NCI-H2196 treated with DMSO at 0.1 percent for 48 hours (cell line): ENCODE measurements around the gene PLEKHO2.

Experiments
- DNase-seq: peaks from one replicate; lab custom pipeline; 2025; ENCODE audit not compliant: unreplicated experiment; lab: John Stamatoyannopoulos, UW

The PLEKHO2 gene

GRCh38 chr15:64855205-64855975, 13.7 kb downstream of the PLEKHO2 start:
- DNase-seq: no peak

DNA sequence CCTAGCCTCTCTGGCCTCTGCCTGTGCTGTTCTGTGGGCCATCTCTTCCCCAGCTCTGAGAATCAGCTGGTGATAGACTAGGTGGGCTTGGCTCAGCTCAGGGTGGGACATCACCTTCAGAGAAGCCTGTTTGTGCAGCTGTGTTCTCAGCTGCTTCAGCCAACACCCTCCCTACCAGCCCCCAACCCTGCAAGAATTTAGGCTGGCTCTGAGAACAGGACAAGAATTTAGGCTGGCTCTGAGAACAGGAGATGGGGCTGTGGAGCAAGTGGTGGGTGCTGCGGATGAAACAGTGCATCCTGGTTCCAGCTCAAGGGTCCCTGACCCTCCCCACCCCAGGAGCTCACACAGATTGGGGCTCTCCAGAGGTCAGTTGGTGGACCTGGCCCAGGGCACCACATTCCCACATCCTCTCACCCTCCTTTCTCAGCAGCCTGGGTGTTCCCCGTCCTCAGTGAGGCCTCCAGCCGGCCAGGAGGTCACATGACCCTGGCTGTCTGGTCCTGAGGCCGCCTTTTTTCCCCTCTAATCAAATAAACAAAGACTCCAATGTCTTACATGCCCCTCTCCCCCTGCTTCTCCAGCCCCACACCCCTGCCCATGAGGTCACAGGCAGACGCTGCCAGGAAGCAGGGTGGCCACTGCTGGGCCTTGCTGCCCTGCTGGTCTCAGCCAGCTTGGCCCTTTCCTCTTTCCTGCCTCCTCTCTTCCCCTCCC, 14.9 kb downstream of the PLEKHO2 start:
- no peak for DNase-seq

GRCh38 chr15:64857421-64857820, 15.7 kb downstream of the PLEKHO2 start:
- DNase-seq: no peak

DNA sequence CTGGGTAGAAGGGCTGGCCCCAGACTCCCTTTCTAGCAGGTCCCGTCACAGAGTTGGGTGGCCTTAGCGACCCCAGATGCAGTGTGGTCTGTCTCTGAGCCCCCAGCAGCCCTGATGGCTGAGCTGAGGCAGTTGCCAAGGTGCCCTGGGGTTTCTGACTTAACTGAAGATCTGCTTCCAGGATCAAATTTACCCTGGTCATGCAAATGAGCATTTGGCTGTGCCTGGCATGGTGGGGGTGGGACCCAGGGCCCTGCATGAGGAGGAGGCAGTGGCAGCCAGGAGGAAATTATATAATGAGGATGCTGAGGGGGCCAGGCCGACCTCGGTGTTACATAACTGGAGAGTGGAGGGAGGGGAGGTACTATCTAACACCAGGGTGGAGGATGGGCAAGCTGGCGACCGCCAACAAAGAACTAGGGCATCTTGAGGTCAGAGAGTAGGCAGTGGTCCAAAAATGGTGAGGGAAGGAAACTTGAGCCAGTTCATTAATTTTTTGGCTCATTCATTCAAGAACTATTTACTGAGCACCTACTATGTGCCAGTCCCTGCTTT, 16.4 kb downstream of the PLEKHO2 start:
- no peak for DNase-seq

DNA sequence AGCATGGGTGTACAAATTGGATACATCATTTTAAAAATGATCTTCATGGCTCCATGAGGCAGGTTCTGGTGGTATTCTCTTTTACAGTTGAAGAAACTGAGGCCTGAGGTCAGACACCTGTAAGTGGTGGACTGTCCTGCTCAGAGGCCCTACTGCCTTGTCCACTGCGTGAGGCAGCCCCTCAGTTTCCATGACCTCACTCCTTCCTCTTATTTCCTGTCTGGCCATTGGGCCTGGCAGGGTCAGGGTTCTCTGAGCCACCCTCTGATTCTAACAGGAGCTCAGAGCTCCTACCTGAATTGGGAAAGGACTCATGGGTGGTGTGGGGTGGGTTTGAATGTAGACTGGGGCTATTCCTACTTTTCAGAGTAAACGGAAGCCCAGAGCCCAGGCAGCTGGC, 17.5 kb downstream of the PLEKHO2 start:
- DNase-seq: no peak

DNA sequence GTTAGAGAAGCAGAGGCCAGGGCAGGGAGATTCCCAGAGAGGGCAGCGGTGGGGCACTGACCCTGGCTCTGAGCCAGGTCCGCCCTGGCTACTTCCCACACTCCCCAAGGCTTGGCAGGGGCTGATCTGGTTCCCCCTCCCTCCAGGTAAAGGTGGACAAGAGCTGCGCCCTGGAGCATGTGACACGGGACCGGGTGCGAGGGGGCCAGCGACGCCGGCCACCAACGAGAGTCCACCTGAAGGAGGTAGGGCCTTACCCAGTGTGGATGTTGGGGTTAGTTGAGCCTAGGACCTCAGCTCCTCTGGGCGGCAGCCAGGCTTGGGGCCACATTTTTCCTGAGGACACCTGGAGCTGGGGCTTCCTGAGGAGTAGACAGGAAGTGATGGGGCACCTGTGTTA, 19.6 kb downstream of the PLEKHO2 start:
- DNase-seq: no peak

GRCh38 chr15:64861960-64862359, 20.2 kb downstream of the PLEKHO2 start:
- no peak for DNase-seq

DNA sequence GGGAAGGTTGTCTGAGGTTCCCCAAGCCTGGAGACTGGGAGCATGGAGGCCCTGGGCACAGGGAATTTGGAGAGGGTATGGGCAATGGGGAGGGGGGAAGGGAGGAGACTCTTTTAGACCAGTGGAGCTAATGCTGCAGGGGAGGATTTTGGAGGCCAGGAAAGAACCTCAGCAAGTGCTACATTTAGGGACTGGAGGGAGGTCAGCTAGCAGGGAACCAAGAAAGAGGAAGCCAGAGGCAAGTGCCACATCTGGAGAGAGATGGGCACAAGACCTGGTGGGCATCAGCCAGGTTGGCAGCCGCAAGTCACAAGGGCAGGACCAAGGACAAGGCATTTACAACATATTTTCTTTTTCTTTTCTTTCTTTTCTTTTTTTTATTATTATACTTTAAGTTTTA, 20.7 kb downstream of the PLEKHO2 start:
- no peak for DNase-seq

- DNase-seq: no peak
Observed at GRCh38 chr15:64864068-64864467, 22.4 kb downstream of the PLEKHO2 start.

DNA sequence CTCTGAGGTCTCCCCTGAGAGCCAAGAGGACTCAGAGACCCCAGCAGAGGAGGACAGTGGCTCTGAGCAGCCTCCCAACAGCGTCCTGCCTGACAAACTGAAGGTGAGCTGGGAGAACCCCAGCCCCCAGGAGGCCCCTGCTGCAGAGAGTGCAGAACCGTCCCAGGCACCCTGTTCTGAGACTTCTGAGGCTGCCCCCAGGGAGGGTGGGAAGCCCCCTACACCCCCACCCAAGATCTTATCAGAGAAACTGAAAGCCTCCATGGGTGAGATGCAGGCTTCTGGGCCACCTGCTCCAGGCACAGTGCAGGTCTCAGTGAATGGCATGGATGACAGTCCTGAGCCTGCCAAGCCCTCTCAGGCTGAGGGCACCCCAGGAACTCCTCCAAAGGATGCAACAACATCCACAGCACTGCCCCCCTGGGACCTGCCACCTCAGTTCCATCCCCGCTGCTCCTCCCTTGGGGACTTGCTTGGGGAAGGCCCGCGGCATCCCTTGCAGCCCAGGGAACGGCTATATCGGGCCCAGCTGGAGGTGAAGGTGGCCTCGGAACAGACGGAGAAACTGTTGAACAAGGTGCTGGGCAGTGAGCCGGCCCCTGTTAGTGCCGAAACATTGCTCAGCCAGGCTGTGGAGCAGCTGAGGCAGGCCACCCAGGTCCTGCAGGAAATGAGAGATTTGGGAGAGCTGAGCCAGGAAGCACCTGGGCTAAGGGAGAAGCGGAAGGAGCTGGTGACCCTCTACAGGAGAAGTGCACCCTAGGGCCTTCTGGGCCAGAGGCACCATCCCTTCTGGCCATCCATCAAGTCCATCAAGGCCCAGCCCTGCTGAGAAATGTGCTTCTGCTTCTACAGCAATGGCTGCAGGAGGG, 23.6 kb downstream of the PLEKHO2 start:
- DNase-seq: no peak

GRCh38 chr15:64865998-64866520, 24.3 kb downstream of the PLEKHO2 start:
- no peak for DNase-seq

DNA sequence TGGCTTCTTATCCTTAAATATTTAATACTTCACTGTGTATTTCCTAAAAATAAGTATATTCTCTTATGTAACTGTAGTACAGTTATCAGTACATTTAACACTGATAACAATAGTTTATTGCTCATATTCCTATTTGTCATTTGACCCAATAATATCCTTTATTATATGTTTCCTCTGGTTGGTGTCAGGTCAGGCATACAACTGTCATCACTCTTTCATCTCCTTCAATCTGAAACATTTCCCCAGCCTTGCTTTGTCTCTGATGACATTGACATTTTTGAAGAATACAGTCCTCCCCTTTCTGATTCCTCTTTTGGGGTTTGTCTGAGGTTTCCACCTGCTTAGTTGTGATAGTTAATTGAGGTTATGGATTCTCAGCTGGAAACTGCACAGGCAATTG, 27.8 kb downstream of the PLEKHO2 start:
- DNase-seq: no peak

DNA sequence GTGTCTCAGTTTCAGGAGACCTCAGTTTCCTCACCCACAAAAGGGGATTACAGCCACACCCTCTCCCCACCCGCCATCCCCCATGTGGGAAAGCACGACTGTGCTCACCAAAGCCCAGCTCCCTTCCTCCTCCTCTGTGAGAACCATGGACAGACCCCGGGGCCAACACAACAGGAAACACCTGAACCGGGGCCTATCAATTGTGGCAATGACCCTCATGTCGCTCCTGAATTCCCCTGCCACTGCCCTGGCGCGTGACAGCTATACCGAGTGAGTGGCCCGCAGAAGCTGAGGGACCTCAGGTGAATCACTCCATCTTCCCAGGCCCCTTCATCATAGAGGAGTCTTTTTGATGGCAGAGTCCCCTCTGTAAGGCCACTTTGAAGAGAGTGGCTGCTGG, 28.6 kb downstream of the PLEKHO2 start:
- no peak for DNase-seq

GRCh38 chr15:64875641-64876223, 34.0 kb downstream of the PLEKHO2 start:
- no peak for DNase-seq

DNA sequence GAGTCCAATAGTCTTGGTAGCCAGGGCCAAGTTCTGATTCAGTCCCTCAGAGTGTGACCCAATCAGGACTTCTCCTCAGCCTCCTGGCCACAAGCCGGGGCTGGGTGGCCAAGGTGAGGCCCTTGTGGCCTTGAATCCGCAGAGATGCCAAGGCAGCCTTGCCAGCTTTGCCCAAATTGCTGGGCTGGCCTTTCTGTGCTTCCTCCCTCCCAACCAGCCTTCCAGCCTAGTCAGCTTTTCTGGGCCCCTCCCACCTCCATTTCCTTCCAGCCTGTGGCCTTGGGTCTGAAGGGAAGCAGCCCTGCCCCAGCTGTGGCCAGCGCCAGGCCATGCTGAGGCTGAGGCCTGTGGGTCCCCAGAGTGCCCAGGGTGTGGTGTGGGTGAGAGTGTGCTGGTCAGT, 35.7 kb downstream of the PLEKHO2 start:
- DNase-seq: no peak

- DNase-seq: no peak
Observed at GRCh38 chr15:64878705-64879104, 37.0 kb downstream of the PLEKHO2 start.

DNA sequence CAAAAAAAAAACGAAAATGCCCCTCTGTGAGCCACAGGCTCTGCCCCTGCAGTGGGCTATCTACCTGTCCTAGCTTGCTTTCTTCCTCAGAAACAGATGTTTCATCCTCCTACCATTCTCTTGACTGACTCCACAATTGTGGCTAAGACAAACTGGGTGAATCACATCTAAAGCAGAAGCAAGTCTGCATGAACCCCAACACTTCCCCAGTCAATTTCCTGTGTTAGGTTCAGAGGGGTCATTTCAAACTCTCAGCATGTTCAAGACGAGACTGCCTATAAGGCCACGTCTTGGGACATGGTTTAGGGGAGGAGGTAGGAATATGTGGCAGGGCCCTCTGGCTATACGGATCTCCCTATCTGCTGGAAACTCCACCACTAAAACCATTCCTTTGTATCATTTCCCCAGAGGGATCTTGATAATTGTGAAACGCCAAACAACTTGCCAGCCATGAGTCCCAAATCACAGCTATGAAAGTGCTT, 41.4 kb downstream of the PLEKHO2 start:
- no peak for DNase-seq

DNA sequence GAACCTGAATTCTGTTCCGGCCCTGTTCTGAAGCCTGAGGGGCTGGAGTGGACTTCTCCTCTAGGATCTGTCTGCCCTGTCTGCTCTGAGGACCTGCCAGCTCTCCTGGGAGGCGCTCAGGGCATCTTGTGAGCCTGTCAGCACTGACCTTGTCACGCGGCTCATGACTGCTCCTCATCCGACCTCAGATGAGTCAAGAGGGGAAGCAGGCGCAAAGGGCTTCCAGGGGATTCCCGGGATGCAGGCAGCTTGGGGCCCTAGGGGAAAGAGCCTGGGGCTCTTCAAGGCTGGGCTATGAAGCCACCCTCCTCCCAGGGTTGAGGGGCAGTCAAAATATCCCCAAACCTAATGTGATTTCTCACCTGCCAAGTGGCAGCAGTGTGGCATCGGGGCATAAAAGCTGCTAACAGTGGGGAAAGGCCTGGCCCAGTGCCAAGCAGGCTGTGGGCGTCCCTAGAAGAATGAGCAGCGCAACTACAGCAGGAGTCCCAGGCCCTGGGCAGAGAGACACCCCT, 42.3 kb downstream of the PLEKHO2 start:
- DNase-seq: no peak

- no peak for DNase-seq
Observed at GRCh38 chr15:64884679-64885078, 43.0 kb downstream of the PLEKHO2 start.

- DNase-seq: no peak
Observed at GRCh38 chr15:64888336-64888735, 46.6 kb downstream of the PLEKHO2 start.
